ENCODE results near the gene FYCO1.
"Not testable (repeated sequence)": the region's sequence is repeated elsewhere in the genome, so short reads cannot be mapped to it uniquely, and the experiment has no call there.

DNA sequence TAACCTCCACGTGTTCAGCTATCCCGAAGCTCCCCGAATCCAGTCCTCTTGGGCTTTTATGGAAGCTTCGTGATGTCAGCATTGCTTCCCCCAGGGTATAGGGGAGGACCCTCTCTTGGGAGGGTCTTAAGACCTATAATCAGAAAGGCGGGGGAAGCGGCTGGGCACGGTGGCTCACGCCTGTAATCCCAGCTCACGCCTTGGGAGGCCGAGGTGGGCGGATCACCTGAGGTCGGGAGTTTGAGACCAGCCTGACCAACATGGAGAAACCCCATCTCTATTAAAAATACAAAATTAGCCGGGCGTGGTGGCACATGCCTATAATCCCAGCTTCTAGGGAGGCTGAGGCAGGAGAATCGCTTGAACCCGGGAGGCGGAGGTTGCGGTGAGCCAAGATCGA, 1.9 kb upstream of the FYCO1 start:
- TF ChIP-seq, protein P1, sequence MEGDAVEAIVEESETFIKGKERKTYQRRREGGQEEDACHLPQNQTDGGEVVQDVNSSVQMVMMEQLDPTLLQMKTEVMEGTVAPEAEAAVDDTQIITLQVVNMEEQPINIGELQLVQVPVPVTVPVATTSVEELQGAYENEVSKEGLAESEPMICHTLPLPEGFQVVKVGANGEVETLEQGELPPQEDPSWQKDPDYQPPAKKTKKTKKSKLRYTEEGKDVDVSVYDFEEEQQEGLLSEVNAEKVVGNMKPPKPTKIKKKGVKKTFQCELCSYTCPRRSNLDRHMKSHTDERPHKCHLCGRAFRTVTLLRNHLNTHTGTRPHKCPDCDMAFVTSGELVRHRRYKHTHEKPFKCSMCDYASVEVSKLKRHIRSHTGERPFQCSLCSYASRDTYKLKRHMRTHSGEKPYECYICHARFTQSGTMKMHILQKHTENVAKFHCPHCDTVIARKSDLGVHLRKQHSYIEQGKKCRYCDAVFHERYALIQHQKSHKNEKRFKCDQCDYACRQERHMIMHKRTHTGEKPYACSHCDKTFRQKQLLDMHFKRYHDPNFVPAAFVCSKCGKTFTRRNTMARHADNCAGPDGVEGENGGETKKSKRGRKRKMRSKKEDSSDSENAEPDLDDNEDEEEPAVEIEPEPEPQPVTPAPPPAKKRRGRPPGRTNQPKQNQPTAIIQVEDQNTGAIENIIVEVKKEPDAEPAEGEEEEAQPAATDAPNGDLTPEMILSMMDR (conservative IDR thresholded peaks at IDR 0.05 in 1 of 2, IDR thresholded peaks at IDR 0.05 in 1 of 2; ENCODE audit: low read depth in 1 of 2, low read length in 2 of 2) = not testable (repeated sequence)
- TF ChIP-seq EZH2 (IDR thresholded peaks at IDR 0.05; ENCODE audit: low read length, missing control alignments) = not testable (repeated sequence)

Data from fibroblast of lung (primary cell).